Inflammatory macrophage treated with lipopolysaccharide for 1 hour (primary cell): ENCODE measurements around the gene ABCC6.
"Not testable (repeated sequence)": the region's sequence is repeated elsewhere in the genome, so short reads cannot be mapped to it uniquely, and the experiment has no call there.

Experiments used
- DNase-seq, 2 donors: peaks; one replicate each; pipeline ENCODE4 v3.0.0-alpha.2; 2020 to 2022

Gene ABCC6

DNA sequence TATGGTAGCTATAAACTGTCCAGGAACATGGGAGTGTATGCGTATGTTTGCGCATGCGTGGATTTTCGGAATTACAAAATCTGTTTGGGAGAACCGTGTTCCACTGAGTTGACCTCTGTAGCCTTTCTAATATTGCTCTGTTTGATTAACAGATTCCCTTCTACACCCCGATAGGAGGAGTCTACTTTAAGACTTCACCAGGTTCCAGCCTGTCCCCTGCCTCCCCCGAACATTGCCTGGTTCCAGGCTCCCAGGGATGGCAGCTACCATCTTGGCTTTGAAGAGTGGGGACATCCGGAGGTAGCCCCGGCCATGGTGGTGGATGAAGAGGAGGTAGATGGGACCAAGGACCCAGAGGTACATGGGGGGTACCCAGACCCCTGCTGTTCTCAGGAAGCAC, 1.9 kb downstream of the ABCC6 start:
- not testable (repeated sequence) for DNase-seq

GRCh38 chr16:16220449-16220848, 2.8 kb downstream of the ABCC6 start:
- not testable (repeated sequence) for DNase-seq

- DNase-seq = not testable (repeated sequence)
These were observed 4.5 kb downstream of the ABCC6 start for GRCh38 chr16:16218787-16219186.

- DNase-seq = not testable (repeated sequence)
These were observed 4.9 kb downstream of the ABCC6 start for GRCh38 chr16:16218349-16218748.

GRCh38 chr16:16213863-16214293, 9.4 kb downstream of the ABCC6 start:
- peak; percentile 71 to 76 for DNase-seq

DNA sequence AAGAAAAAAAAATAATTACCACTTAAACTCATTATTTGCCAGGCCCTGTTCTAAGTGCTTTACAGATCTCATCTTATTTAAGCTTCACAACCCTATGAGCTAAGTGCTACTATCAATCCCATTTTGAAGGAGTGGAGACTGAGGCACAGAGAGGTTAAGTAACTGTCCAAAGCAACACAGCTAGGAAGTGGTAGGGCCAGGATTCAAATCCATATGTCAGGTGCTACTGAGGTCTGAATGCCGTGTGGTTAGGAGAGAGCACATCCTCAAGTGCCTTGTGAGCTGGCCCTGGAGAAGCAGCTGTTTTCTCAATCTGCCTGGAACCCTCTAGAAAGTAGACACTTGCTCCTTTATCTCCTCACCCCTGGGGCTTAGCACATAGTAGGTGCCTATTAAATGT, 11.9 kb downstream of the ABCC6 start:
- DNase-seq = not testable (repeated sequence)

DNA sequence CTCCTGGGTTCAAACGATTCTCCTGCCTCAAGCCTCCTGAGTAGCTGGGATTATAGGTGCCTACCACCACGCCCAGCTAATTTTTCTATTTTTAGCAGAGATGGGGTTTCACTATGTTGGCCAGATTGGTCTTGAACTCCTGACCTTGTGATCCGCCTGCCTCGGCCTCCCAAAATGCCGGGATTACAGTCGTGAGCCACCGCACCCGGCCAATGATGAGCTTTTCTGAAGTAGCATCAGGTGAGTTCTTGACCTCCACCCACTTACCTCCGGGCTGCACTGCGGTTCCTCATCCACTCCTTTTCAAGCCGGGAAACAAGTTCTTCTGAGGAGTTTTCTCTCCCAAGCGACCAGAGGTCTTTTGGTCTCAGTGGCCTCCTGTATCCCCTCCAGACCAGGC, 14.8 kb downstream of the ABCC6 start:
- not testable (repeated sequence) for DNase-seq

DNA sequence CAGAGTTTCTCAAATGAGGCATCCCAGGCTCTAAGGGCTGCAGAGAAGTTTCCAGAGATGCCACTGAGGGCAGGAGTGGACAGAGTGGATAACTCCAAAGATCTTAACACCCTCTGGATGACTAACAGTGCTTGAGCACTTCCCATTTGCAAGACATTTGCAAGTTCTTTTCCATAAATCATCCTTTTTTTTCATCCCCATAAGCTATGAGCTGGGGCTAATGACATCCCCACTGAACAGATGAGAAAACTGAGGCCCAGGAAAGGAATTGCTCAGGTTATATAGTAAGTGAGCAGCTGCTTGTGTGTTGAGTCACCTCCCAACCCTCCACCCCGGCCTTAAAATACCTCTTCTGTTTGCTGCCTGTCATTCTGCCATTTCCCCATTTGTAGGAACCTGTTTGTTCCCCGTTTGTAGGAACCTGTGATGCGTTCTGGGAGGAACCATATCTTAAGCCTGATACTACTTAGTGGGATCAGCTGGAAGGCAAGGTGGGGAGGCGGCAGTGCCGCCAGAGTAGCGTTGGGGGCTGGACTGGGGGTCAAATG, 15.4 kb downstream of the ABCC6 start:
- DNase-seq = not testable (repeated sequence)

- peak; percentile 63 to 79 for DNase-seq
These were observed 16.1 kb downstream of the ABCC6 start for GRCh38 chr16:16207097-16207786.

DNA sequence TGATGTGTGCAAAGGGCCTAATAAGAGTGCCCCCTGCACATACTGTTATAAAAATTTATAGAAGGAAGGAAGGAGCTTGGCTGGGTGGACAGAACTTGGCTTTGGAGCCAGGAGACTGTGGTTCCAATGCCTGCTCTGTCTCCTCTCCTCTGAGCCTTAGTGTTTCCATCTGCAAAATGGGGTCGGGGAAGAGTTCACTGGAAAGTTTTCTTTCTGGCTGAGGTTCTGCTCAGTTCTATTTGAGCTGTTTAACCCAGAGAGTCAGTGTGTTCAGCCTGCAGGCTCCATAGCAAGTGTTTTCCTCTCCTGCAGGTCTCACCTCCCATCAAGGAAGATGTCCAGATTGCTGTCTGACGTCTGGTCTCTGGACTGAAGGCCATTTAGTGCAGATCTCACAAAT, 17.4 kb downstream of the ABCC6 start:
- not testable (repeated sequence) for DNase-seq

DNA sequence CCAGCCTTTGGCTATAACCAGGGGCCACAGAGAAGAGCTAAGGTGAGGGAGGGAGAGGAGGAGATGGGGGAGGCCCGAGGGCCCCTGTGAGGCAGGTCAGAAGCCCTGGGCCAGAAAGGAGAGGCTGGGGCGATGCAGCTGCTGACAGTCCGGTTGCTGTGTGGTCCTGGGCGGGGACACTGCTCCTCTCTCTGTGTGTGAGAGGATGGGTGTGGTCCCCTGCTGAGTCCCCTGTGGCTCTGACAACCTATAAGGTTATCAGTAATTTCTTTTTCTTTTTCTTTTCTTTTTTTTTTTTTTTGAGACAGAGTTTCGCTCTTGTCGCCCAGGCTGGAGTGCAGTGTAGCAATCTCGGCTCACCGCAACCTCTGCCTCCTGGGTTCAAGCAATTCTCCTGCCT, 18.7 kb downstream of the ABCC6 start:
- DNase-seq = not testable (repeated sequence)

DNA sequence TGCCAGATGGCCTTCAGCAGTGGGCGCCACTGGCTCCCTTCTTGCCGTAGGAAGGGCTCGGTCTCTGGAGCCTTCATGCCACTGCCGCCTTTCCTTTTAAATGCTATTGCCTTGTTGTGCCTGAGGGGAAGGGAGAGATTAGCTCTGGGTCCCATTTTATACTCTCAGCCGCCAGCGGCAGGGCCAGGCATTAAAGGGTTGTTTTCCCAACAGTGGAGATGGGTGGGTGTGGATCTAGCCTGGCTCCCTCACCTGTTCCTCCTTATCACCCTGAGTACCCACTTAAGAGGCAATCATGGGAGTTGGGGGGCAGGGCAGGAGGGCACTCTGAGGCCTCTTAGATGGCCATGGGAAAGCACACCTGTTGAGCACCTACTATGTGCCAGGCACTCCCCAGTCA, 19.8 kb downstream of the ABCC6 start:
- DNase-seq = not testable (repeated sequence)

- peak; percentile 67 to 79 for DNase-seq
These were observed 20.7 kb downstream of the ABCC6 start for GRCh38 chr16:16202400-16203143.

- DNase-seq = not testable (repeated sequence)
These were observed 21.4 kb downstream of the ABCC6 start for GRCh38 chr16:16201880-16202279.

DNA sequence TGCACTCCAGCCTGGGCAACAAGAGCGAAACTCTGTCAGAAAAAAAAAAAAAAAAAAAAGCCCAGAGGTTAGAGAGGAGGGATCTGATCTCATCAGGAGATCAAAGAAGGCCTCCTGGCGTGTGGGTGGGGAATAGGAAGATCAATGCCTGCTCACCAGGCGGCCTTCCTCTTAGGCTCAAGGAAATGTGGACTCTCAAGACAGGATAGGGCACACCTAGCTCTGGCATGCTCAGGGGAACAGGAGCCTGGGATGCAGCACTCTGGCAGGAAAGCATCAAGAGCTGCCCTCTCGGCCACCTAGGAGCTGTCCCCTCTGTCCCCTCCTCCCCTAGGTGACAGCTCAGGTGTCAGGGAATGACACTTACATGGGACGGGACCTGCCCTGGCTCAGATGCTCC, 22.9 kb downstream of the ABCC6 start:
- not testable (repeated sequence) for DNase-seq

- not testable (repeated sequence) for DNase-seq
These were observed 23.9 kb downstream of the ABCC6 start for GRCh38 chr16:16199428-16199827.

DNA sequence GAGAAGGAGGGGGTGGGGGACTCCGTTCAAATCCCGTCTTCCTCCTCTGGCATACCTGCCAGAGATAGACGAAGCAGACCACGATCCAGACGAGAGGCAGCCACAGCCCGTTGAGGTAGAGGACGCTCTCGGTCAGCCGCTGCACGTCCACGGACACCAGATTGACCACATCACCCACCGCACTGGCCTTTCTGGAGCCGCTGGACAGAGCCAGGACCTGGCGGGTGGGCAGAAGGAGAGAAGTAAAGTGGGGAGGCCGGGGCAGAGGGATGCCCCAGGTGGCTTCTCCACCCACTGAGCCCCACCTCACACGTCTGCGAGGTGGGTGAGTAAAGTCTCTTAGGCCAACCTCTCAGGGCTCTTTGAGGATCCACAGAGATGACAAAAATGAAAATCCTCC, 25.3 kb downstream of the ABCC6 start:
- DNase-seq = no peak

DNA sequence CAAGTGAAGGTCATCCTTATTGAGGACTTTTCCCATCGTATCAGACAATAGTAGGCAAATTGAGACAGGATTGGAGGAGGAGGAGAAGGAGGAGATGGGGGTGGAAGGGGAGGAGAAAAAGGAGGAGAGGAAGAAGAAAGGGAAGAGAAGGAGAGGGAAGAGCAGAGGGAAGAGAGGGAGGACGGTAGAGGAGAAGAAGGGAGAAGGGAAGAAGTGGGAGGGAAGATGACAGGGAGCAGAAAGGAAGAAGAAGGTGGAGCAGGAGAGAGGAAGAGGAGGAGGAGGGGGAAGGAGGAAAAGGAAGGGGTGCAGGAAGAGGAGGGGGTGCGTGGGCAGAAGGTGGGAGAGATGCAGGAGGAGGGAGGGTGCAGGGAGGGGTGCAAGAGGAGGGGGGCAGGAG, 26.0 kb downstream of the ABCC6 start:
- DNase-seq = no peak

- no peak for DNase-seq
These were observed 27.2 kb downstream of the ABCC6 start for GRCh38 chr16:16196099-16196498.

DNA sequence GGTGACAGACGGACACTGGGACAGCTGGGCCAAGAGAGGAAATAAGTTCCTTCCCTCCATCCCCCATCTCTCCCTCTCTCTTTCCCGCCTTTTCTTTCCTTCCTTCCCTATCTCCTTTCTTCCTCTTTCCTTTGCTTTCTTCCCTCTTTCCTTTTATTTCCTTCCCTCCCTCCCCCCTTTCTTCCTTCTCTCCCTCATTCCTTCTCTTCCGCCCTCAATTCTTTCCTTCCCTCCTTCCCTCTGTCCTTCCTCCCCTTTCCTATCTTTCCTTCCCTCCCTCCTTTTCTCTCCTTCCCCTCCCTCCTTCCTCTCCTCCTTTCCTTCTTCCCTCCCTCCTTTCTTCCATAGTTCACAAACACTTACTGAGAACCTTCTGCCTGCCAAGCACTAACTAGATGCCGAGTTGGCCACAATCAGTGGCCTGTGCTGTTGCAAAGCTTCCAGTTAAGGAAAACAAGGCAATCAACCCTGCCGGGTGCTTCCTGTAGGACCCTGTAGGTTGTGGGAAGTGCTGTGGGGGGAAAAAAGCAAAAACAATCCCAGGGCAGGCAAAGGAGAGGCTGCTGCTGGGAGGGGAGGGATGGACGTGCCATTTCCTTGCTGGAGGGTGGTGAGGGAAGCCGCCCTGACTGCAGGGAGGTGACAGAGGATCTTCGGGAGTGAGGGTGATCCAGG, 31.7 kb downstream of the ABCC6 start:
- no peak for DNase-seq

DNA sequence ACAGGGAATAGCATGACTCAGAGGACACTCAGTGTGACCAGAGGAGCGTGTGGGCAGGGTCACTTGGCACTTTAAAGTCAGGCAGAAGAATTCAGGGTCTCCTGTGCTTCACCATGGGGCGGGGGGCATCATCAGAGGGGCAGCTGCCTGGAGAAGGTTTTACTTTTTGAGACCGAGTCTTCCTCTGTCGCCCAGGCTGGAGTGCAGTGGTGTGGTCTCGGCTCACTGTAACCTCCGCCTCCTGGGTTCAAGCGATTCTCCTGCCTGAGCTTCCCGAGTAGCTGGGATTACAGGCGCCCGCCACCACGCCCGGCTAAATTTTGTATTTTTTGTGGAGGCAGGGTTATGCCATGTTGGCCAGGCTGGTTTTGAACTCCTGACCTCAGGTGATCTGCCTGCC, 32.3 kb downstream of the ABCC6 start:
- DNase-seq = not testable (repeated sequence)

DNA sequence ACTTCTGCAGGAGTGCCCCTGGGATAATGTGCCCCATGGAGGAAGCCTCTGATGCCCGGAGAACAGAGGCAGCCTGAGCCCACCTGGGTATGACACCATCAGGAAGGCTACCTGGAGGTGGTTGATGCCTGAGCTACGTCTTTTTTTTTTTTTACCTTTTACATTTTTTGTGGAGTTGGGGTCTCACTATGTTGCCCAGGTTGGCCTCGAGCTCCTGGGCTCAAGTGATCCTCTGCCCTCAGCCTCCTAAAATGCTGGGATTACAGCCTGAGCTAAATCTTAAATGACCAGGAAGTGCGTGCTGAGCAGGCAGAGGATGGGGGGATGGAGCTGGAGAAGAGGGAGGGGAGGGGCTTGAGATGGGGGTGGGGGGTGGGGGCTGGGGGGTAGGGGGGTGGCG, 32.7 kb downstream of the ABCC6 start:
- DNase-seq = no peak

GRCh38 chr16:16189842-16190241, 33.5 kb downstream of the ABCC6 start:
- no peak for DNase-seq
